Left lung (tissue), 10 donors: ENCODE results near the gene FHOD3. TPM values are rescaled to one million over a fixed set of nuclear protein-coding genes. Genes with fewer than 3 reads are reported as not detected.

ENCODE experiments used
- ATAC-seq: fragments of 200-7000 bp; cut with Tn5 transposase; one replicate; pipeline ENCODE4 v1.9.1; 2020; ENCODE audit warnings: moderate library complexity
- DNase-seq, 4 donors: peaks; one replicate each; pipeline ENCODE4 v3.0.0-alpha.2; 2013 to 2020
- H3K27ac ChIP-seq, 2 donors: fragments of 200-600 bp; sonication (generic) in 1 of 2; one replicate each; pipeline versions ENCODE4 v1.5.0 to v1.8.0; 2020 to 2021
- H3K27me3 ChIP-seq, 2 donors: fragments of 200-600 bp; sonication (generic) in 1 of 2; one replicate each; pipeline versions ENCODE4 v1.5.0 to v1.8.0; 2020 to 2021
- H3K36me3 ChIP-seq, 2 donors: fragments of 200-600 bp; sonication (generic) in 1 of 2; one replicate each; pipeline versions ENCODE4 v1.5.0 to v1.8.0; 2020 to 2021
- H3K4me1 ChIP-seq, 2 donors: fragments of 200-600 bp; one replicate each; pipeline ENCODE4 v1.8.0; 2021
- H3K4me3 ChIP-seq, 2 donors: fragments of 200-600 bp; sonication (generic) in 1 of 2; one replicate each; pipeline versions ENCODE4 v1.5.0 to v1.8.0; 2020 to 2021; ENCODE audit warnings: mild to moderate bottlenecking in 1 of 2
- H3K9me3 ChIP-seq, 2 donors: fragments of 200-600 bp; sonication (generic) in 1 of 2; one replicate each; pipeline versions ENCODE4 v1.5.0 to v1.8.0; 2020 to 2021
- intact Hi-C, 2 donors: fragments of 100-400 bp; cut with DNase I; formaldehyde crosslinking; loops; one replicate each; pipeline versions ENCODE4 v1.11.2 to v1.14.2; 2022
- polyA plus RNA-seq, 6 donors: library from polyadenylated mRNA; unstranded; fragments of 120-200 nt; gene quantifications; one replicate each; pipeline ENCODE4 v1.2.1, GENCODE V29; 2013; ENCODE audit not compliant: insufficient read length in 6 of 6
- total RNA-seq, 2 donors: library from RNA; stranded (reverse); fragmentation: NEBNext Ultra II Directional; extraction: Animal tissue kit (Norgen Biotek cat#: 25700); gene quantifications; one replicate each; pipeline ENCODE4 v1.2.1, GENCODE V29; 2021
- TF ChIP-seq, protein P1 (sequence below), 2 donors: fragments of 200-600 bp; sonication (generic) in 1 of 2; IDR thresholded peaks; one replicate each; pipeline versions ENCODE4 v1.5.0 to v1.8.0; 2021; ENCODE audit warnings: antibody characterized with exemption in 2 of 2
- donor health status: DM: no; HTN: yes; CAD: no.
- donor health status: DM: no; HTN: no; CAD: no.

The FHOD3 gene
- total and polyA plus RNA-seq, 8 donors = 0.55 to 2.9 (median 1.5) TPM

DNA sequence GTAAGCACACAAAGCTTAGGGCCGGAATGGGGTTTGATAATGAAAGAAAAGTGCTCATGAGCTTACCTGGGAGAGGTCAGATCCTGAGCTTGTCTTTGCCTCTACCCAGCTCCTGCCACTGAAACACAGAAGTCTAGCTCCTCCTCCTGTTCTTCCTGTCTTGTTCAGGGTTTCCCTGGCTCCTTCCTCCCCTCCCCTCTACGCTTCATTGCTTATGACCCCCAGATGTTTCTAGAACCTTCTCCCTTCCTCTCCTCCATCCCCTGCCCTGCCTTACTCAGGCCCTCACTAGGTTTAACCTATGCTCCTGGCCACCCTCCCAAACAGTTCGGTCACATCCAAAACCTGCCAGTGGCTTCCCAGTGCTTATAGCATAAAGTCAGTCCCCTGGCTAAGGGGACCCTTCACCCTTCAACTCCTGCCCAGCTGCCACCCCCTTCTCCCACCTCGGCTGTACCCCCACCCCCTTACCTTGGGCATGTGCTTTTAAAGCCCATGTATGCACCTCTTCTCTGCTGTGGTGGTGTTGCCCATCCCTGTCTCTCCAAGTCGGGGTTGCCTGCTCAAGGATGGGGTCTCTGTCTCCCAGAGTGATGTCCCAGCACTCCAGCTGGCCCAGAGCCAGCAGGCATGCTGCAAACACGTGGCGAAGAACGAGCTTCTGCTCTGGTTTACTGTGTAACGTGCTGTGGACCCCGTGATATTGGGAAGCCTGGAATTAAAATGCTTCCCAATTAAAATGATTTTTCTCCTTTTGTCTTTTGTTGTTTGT is 297.7 kb downstream of the FHOD3 start:
- DNase-seq = no peak
- no peaks in the 10 kb centered on the region for H3K9me3 ChIP-seq
- no peak overlapping the region for H3K27ac ChIP-seq
- no peak overlapping the region for H3K4me3 ChIP-seq
- no peaks in the 10 kb centered on the region for H3K36me3 ChIP-seq
- H3K27me3 ChIP-seq = no peaks in the 10 kb centered on the region
- intact Hi-C loops = no loop called here
- TF ChIP-seq, protein P1, sequence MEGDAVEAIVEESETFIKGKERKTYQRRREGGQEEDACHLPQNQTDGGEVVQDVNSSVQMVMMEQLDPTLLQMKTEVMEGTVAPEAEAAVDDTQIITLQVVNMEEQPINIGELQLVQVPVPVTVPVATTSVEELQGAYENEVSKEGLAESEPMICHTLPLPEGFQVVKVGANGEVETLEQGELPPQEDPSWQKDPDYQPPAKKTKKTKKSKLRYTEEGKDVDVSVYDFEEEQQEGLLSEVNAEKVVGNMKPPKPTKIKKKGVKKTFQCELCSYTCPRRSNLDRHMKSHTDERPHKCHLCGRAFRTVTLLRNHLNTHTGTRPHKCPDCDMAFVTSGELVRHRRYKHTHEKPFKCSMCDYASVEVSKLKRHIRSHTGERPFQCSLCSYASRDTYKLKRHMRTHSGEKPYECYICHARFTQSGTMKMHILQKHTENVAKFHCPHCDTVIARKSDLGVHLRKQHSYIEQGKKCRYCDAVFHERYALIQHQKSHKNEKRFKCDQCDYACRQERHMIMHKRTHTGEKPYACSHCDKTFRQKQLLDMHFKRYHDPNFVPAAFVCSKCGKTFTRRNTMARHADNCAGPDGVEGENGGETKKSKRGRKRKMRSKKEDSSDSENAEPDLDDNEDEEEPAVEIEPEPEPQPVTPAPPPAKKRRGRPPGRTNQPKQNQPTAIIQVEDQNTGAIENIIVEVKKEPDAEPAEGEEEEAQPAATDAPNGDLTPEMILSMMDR (IDR thresholded peaks at IDR 0.05) = no peak
- ATAC-seq = no peak
- no peaks in the 10 kb centered on the region for H3K4me1 ChIP-seq

DNA sequence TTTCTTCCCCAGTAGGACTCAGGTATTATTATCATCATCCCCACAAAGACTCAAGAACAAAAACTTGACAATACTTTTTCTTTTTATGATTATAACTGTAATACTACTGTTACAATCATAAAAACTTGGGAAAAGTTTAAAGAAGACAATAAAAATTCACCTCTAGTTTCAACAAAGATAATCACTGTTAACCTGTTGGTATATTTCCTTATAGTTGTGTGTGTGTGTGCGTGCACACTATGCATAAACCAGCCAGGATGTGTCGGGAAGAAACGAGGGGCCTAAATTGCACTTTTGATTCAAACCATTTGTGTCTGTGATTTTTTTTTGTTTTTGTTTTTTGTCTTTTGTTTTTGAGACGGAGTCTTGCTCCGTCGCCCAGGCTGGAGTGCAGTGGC is 298.3 kb downstream of the FHOD3 start:
- Histone ChIP-seq H3K9me3 (no peaks in the 10 kb centered on the region), H3K4me3 (no peak overlapping the region), H3K27me3 (no peaks in the 10 kb centered on the region), H3K36me3 (no peaks in the 10 kb centered on the region), H3K27ac (no peak overlapping the region), H3K4me1 (no peaks in the 10 kb centered on the region)
- no peak for ATAC-seq
- no peak for DNase-seq
- intact Hi-C loops = no loop called here
- TF ChIP-seq, protein P1 (IDR thresholded peaks at IDR 0.05) = no peak

DNA sequence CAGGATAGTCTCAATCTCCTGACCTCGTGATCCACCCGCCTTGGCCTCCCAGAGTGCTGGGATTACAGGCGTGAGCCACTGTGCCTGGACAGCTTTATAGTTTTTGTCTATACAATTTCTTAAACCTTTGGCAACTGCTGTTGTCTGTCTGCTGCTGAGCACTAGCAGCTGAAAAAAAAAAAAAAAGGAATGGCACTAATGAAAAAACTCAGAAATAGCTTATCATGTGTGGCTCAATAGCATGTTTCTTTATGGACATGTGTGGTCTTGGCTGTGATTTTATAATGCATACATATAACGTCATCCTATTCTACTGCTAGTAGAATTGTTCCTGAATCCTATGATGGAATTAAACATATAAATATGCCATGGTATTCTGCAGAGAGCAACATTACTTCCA is 300.1 kb downstream of the FHOD3 start:
- DNase-seq = peak in 1 of 4 donors; percentile 28
- no peak overlapping the region for H3K4me3 ChIP-seq
- intact Hi-C loops = no loop called here

DNA sequence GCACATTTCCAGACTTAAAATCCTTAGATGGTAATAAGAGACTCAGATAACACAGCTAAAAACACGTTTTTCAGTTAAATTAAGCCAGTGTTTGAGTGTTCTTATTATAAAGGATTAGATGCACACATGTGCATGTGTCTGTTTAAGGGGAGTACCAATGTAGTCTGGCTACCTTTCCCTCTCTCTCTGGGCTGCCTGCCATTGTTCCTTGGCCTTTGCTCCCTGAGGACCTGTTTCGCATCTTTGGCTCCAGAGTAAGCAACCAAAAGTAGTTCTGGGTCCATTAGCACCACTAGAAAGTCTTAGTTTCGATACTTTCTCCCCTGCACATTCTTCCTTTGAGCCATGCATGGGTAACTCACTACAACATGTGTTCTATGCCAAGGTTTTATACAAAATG is 303.0 kb downstream of the FHOD3 start:
- intact Hi-C loops = no loop called here
- TF ChIP-seq, protein P1 (IDR thresholded peaks at IDR 0.05) = no peak
- Histone ChIP-seq H3K9me3 (no peaks in the 10 kb centered on the region), H3K36me3 (no peaks in the 10 kb centered on the region), H3K27ac (no peak overlapping the region), H3K4me1 (no peaks in the 10 kb centered on the region), H3K4me3 (no peak overlapping the region), H3K27me3 (no peaks in the 10 kb centered on the region)
- no peak for DNase-seq
- no peak for ATAC-seq

More for the DNA sequence above, 300.1 kb downstream of the FHOD3 start:
- no peak for ATAC-seq
- H3K9me3 ChIP-seq = no peaks in the 10 kb centered on the region
- no peaks in the 10 kb centered on the region for H3K4me1 ChIP-seq
- no peaks in the 10 kb centered on the region for H3K36me3 ChIP-seq
- H3K27me3 ChIP-seq = no peaks in the 10 kb centered on the region
- TF ChIP-seq, protein P1 (IDR thresholded peaks at IDR 0.05) = no peak
- no peak overlapping the region for H3K27ac ChIP-seq

DNA sequence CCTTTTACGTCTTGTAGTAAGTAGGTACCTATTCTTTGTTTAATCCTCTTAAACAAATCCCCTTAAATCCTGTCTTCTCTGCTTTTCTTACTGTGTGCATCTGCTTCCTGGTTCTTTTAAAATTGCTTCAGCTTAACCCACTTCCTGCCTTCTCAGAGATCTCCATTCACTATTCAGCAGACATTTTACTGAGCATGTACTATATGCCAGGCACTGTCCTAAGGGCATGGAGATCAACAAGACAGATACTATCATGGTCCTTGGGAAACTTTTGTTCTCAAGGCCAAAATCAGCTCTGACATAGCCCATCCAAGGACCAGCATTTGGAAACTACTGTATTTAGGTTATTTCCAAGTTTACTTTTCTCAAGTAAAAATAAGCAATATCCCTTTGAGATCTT is 303.8 kb downstream of the FHOD3 start:
- ATAC-seq (no peak), DNase-seq (no peak)
- Histone ChIP-seq H3K9me3 (no peaks in the 10 kb centered on the region), H3K27ac (no peak overlapping the region), H3K27me3 (no peaks in the 10 kb centered on the region), H3K36me3 (no peaks in the 10 kb centered on the region), H3K4me3 (no peak overlapping the region), H3K4me1 (no peaks in the 10 kb centered on the region)
- TF ChIP-seq, protein P1 (IDR thresholded peaks at IDR 0.05) = no peak
- intact Hi-C loops = no loop called here
